Islet precursor cell (in vitro differentiated cells): ENCODE measurements around the gene IL1A.
A peak's percentile ranks its signal among the peaks of the same experiment; 100 is the strongest.
"Not testable (repeated sequence)": the region's sequence is repeated elsewhere in the genome, so short reads cannot be mapped to it uniquely, and the experiment has no call there.

Source experiments
- DNase-seq: peaks from one replicate; pipeline ENCODE4 v3.0.0-alpha.2; 2018

IL1A gene

GRCh38 chr2:112784199-112785189 is at the start of gene IL1A:
Gene IL1A (minus strand): TSS chr2:112784493. CDS start chr2:112783770, 723 bp downstream.
- DNase-seq = peak; percentile 59

- no peak for DNase-seq
Observed at GRCh38 chr2:112833976-112834375, 49.7 kb upstream of the IL1A start.

DNA sequence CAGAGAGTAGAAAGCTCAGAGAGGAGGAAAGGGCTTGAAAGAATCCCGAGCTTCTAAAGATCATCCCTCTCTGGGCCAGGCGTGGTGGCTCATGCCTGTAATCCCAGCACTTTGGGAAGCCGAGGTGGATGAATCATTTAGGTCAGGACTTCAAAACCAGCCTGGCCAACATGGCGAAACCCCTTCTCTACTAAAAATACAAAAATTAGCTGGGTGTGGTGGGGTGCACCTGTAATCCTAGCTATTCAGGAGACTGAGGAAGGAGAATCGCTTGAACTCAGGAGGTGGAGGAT is 49.3 kb upstream of the IL1A start:
- not testable (repeated sequence) for DNase-seq

DNA sequence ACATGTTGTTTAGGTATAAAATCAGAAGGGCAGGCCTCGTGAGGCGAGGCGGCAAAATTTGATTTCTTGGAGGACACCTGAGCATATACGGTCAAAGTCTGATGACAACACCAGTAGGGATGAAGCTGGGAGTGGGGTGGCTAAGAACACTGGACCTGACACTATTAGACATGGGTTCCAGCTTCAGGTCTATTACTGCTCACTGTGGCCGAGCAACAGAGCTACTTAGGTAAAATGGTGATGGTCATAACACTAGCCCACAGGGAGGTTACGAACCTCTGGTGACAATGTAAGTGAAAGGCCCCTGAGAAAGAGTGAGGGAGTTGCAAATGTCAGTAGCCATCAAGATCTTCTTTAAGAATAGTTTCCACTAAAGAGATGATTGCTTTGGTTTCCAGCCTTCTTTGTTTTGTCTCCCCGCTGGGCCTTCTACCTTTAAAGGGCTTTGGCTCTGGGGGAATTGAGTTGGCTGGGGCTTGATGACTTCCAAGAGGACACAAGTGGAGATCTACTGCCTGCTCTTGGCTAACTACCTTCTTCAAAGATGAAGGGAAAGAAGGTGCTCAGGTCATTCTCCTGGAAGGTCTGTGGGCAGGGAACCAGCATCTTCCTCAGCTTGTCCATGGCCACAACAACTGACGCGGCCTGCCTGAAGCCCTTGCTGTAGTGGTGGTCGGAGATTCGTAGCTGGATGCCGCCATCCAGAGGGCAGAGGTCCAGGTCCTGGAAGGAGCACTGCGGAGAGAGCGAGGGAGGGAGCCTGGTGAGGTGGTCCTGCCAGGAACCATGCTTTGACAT is 48.7 kb upstream of the IL1A start:
- DNase-seq = no peak

- DNase-seq = no peak
Observed at GRCh38 chr2:112831946-112832840, 47.9 kb upstream of the IL1A start.

- no peak for DNase-seq
Observed at GRCh38 chr2:112831513-112831845, 47.2 kb upstream of the IL1A start.

DNA sequence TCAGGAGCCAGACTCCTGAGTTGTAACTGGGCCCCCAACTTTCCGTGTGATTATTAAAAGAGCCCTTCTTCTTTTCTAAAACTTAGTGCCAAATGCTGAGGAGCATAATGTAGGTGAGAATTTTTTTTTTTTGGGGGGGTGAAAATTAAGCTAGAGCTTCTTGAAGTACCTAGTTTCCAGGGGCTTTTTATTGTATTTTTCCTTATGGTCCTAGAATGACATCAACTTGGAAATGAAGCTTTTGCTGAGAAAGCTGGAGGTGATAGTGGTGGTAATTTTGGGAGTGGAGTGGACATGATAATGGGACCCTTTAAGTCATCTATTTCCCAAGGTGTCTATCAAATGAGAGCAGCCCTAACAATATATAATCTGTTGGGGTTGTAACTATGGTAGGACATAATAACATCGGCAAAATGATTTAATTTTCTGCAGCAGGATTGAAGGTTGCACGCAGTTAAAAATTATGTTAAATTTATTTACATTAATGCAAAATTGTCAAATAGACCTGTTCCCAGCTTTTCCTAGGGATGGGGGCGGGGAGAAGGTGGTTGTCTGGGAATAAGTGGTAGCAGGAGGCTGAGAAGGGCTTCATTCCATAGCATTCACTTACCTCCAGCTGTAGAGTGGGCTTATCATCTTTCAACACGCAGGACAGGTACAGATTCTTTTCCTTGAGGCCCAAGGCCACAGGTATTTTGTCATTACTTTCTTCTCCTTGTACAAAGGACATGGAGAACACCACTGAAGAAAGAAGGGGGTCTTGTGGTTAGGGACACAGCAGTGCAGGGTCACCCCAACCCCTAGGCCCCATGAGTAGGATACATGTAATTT is 46.6 kb upstream of the IL1A start:
- DNase-seq = no peak

DNA sequence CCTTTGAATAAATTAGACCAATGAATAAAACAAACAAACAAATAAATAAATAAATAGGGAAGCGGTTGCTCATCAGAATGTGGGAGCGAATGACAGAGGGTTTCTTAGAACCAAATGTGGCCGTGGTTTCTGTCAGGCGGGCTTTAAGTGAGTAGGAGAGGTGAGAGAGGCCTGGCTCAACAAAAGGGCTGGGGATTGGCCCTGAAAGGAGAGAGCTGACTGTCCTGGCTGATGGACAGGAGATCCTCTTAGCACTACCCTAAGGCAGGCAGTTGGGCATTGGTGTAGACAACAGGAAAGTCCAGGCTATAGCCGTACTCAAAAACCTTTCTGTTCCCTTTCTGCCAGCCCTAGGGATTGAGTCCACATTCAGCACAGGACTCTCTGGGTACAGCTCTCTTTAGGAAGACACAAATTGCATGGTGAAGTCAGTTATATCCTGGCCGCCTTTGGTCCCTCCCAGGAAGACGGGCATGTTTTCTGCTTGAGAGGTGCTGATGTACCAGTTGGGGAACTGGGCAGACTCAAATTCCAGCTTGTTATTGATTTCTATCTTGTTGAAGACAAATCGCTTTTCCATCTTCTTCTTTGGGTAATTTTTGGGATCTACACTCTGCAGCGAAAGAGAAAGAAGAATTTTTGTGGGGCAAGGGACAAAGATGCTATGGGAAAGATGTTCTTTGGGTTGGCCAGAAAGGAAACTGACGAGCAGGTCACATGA is 45.8 kb upstream of the IL1A start:
- no peak for DNase-seq

DNA sequence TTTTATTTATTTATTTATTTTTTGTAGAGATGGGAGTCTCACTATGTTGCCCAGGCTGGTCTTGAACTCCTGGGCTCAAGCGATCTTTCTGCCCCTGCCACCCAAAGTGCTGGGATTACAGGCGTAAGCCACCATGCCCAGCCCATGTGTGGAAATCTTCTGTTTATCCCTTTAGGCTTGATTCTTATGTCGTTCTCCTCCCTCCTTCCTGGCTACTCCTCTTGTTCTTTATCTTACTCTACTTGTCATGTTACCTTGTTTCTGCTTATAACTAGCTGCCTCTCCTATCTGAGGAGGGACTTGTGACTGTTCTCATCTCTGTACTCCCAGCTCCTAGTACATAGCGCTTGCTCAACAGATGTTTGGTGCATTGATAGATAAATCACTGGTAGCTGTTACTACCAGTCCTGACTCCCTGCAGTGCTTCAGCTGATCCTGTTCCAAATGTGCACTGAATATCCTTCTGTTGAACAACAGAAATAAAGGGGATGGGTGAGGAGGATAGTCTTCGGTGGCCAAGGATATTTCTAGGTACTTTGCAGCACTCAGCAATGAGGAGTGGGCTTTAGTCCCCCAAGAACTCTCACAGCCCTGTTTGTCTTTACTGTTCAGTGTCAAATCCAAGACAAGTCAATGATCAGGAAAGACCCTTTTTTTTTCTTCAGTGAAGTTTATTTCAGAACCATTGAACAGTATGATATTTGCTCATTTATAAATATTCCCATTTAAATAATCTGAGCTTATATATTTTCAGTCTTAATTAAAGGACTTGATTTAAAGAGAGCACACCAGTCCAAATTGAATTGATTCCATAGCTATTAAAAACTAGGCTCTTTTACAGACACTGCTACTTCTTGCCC is 45.0 kb upstream of the IL1A start:
- DNase-seq = no peak

DNA sequence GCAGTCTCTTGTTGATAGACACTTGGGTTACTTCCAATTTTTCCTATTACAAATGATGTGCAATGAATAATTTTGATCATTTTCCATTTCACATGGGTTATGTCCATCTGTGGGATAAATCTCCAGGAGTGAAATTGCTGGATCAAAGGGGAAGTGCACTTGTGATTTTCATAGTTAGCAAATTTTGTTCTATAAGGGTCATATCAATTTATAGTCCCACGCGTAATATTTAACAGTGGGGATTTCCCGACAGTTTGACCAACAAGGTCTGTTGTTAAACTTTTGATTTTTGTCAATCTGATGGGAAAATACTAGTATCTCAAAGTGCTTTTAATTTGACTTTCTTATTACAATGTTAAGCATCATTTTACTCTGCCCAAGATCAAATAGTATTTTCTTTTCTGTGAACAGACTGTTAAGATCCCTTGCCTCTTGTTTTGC is 44.0 kb upstream of the IL1A start:
- no peak for DNase-seq

- no peak for DNase-seq
Observed at GRCh38 chr2:112827604-112828185, 43.4 kb upstream of the IL1A start.

- no peak for DNase-seq
Observed at GRCh38 chr2:112827009-112827408, 42.7 kb upstream of the IL1A start.

- no peak for DNase-seq
Observed at GRCh38 chr2:112825706-112826105, 41.4 kb upstream of the IL1A start.

GRCh38 chr2:112824694-112825085 is 40.4 kb upstream of the IL1A start:
- no peak for DNase-seq

GRCh38 chr2:112821682-112822081 is 37.4 kb upstream of the IL1A start:
- DNase-seq = no peak

DNA sequence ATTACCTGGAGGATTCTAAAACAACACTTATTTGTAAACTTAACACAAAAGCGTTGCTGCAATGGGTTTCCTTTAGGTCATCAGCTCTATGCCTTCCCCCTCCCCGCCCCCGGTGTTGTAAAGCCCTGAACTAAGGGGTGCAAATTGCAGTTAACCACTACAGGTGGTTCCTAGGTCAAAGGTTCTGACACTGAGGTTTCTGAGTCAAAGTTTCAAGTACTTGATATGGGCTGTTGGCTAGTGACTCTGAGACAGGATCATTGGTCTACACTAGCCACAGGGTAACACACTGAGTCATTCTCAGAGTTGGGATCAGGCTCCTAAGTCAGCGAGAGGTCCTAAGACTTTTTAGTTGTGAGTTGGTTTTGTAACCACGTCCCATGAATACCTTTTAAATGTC is 36.8 kb upstream of the IL1A start:
- no peak for DNase-seq

DNA sequence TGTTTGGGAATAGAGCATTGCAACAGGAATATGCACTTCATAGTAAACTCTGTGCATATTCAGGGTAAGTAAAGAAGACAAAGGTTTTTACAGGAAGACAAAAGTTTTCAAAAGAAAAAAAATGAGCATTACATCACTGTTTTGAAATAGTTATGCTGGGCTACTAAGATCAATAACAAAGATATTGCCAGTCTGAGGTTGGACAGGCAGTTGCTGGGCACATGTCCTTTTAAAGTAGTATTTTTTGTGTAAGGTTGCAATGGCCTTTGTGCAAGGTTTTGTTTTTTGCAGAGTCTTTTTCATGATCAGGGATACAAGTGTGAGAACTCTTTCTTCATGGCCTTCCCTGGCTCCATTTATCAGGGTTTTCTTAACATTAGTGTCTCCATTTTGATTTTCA is 36.0 kb upstream of the IL1A start:
- DNase-seq = no peak

DNA sequence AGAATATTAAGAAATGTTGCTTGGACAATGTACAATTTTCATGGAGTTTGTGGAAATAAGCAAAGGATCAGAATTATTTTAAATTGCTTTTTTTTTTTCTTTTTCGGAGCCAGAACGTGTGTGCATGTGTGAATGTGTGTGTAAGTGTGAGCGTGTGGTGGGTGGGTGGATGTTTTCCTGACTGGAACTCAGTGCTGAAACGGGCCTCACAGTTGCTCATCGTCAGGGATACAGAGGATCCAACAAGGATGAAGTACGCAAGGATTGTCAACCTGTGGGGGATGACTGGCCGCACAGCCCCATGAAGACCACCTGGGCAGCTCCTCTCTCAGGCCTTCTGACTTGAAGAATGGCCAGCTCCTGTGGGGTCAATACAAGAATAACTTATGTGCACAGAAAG is 34.8 kb upstream of the IL1A start:
- no peak for DNase-seq

DNA sequence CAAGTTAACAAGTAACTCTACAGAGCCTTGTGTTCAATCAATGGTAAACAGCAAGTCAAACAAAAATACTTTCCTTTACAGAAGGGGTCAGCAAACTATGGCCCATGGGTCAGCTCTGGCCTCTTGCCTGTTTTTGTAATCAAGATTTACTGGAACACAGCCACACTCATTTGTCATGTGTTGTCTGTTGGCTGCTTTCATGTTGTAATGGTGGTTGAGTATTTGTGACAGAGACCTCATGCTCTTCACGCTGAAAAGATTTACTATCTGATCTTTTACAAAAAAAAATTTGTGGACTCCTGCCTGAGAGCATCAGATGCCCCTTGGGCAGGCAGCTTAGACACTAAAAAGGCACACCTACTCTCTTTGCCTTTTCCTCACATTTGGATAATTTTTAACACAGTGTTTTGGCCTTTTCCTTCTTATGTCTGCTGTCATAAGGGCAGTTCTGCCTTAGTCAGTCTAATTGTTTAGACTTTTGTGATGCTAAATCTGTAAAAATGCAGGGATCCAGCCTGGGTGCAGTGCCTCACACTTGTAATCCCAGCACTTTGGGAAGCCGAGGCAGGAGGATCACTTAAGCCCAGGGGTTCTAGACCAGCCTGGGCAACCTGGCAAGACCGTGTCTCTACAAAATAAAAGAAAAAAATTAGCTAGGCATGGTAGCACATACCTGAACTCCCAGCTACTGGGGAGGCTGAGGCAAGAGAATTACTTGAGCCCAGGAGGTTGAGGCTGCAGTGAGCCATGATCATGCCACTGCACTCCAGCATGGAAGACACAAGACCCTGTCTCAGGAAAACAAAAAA is 34.0 kb upstream of the IL1A start:
- no peak for DNase-seq
